Transverse colon (tissue), 4 donors: ENCODE data around the gene P2RY2. TPM values are rescaled to one million over a fixed set of nuclear protein-coding genes. Genes with fewer than 3 reads are reported as not detected.

Source experiments
- DNase-seq: peaks from one replicate; pipeline ENCODE4 v3.0.0-alpha.2; 2019
- H3K27ac ChIP-seq, 4 donors: fragments of 200-600 bp; sonication (generic); 2 replicates each; pipeline ENCODE4 v1.5.1; 2016 to 2018; ENCODE audit warnings: inconsistent platforms in 4 of 4
- H3K27me3 ChIP-seq: fragments of 200-600 bp; sonication (generic); 2 replicates; pipeline ENCODE4 v1.5.1; 2017; ENCODE audit warnings: inconsistent platforms
- H3K36me3 ChIP-seq, 4 donors: fragments of 200-600 bp; sonication (generic); 2 replicates each; pipeline ENCODE4 v1.5.1; 2017 to 2019; ENCODE audit warnings: inconsistent platforms in 4 of 4
- H3K4me1 ChIP-seq, 4 donors: fragments of 200-600 bp; sonication (generic); 2 replicates each; pipeline ENCODE4 v1.5.1; 2017 to 2020; ENCODE audit warnings: inconsistent platforms in 4 of 4
- H3K4me3 ChIP-seq, 4 donors: fragments of 200-600 bp; sonication (generic); 1 replicate in 1 of 4; 2 replicates in 3 of 4; pipeline versions ENCODE4 v1.5.1 to v1.6.1; 2017 to 2019; ENCODE audit warnings: inconsistent platforms in 4 of 4
- H3K9me3 ChIP-seq, 2 donors: fragments of 200-600 bp; sonication (generic); 2 replicates each; pipeline ENCODE4 v1.5.1; 2017 to 2019; ENCODE audit warnings: inconsistent platforms in 2 of 2
- CTCF ChIP-seq, 5 experiments: fragments of 200-600 bp in 3 of 5; fragments of 450-650 bp in 2 of 5; sonication (generic) in 3 of 5; IDR thresholded peaks; 1 replicate in 2 of 5; 2 replicates in 3 of 5; pipeline ENCODE4 v1.5.1; 2016 to 2017; ENCODE audit warnings: antibody characterized with exemption in 5 of 5, inconsistent platforms in 3 of 5, mild to moderate bottlenecking in 2 of 5, moderate library complexity in 1 of 5
- EP300 ChIP-seq: sonication (generic); formaldehyde crosslinking; IDR thresholded peaks from one replicate; pipeline ENCODE4 v1.6.1; 2017; ENCODE audit warnings: antibody characterized with exemption, low read depth
- POLR2A ChIP-seq: fragments of 450-650 bp; IDR thresholded peaks from one replicate; pipeline ENCODE4 v1.6.1; 2016; ENCODE audit warnings: antibody characterized with exemption, mild to moderate bottlenecking, moderate library complexity
- POLR2AphosphoS5 ChIP-seq, 3 donors: sonication (generic); formaldehyde crosslinking; IDR thresholded peaks; one replicate each; pipeline ENCODE4 v1.6.1; 2016; ENCODE audit warnings: antibody characterized with exemption in 3 of 3
- WGBS, 2 donors: methylation state at CpG; one replicate each; pipeline ENCODE4 v1.1.5; 2018; ENCODE audit warnings: low coverage in 1 of 2; 5-methylcytosine and 5-hydroxymethylcytosine counted together
- in situ Hi-C, 4 donors: fragments of 200-750 bp; cut with MboI; loops; one replicate each; pipeline versions ENCODE4 v1.15.0 to v1.15.1; 2017; ENCODE audit warnings: low sequenced_read_pairs in 3 of 4, low pct_ligation_motif_present in 1 of 4, low pct_unique_long_range_greater_than_20kb in 1 of 4
- intact Hi-C: fragments of 100-400 bp; cut with DNase I; formaldehyde crosslinking; loops from one replicate; pipeline ENCODE4 v1.15.1; 2023; ENCODE audit warnings: low total_unique reads
- total RNA-seq, 4 donors: library from RNA; depleted of rRNA; stranded (reverse); fragments of >200 nt; gene quantifications; one replicate each; pipeline ENCODE4 v1.1.0, GENCODE V29; 2016

Gene P2RY2
- total RNA-seq, 4 donors from 2014 or later: 8.6 to 21.4 (median 12.6) TPM

- no peak for DNase-seq
- intact Hi-C loops (no loop called here), in situ Hi-C loops (no loop called here)
- no peak for TF ChIP-seq CTCF (IDR thresholded peaks at IDR 0.05)
- TF ChIP-seq POLR2A: no peak
- no peak for TF ChIP-seq POLR2AphosphoS5 (IDR thresholded peaks at IDR 0.05)
- no peak for TF ChIP-seq EP300
- Histone ChIP-seq H3K9me3 (no peaks in the 10 kb centered on the region), H3K4me1 (peaks cover 0 to 5% (median under 1%) of the 10 kb centered on the region in 4 donors), H3K36me3 (no peaks in the 10 kb centered on the region), H3K4me3 (no peak overlapping the region), H3K27ac (no peak overlapping the region), H3K27me3 (no peaks in the 10 kb centered on the region)
- 100% methylated on average over 4 of the region's 4 CpGs; no CpG with 5 or more reads in 1 of the 2 donors for WGBS, 2 donors
Measured at GRCh38 chr11:73275381-73275750, 57.3 kb downstream of the P2RY2 start.

GRCh38 chr11:73277467-73277866 lies 59.4 kb downstream of the P2RY2 start:
- WGBS, 2 donors: 74 to 80% methylated on average over 3 of the region's 3 CpGs
- no peak overlapping the region for H3K27ac ChIP-seq
- no peak for DNase-seq
- in situ Hi-C loops (no loop called here), intact Hi-C loops (no loop called here)
- H3K4me1 ChIP-seq: no peaks in the 10 kb centered on the region
- TF ChIP-seq CTCF (IDR thresholded peaks at IDR 0.05): no peak
- TF ChIP-seq POLR2AphosphoS5 (IDR thresholded peaks at IDR 0.05): no peak
- no peak for TF ChIP-seq EP300
- no peak for TF ChIP-seq POLR2A
- no peaks in the 10 kb centered on the region for H3K27me3 ChIP-seq
- H3K36me3 ChIP-seq: no peaks in the 10 kb centered on the region
- no peak overlapping the region for H3K4me3 ChIP-seq
- H3K9me3 ChIP-seq: no peaks in the 10 kb centered on the region

- H3K27me3 ChIP-seq: no peaks in the 10 kb centered on the region
- no peaks in the 10 kb centered on the region for H3K36me3 ChIP-seq
- H3K9me3 ChIP-seq: no peaks in the 10 kb centered on the region
- DNase-seq: no peak
- H3K4me3 ChIP-seq: no peak overlapping the region
- in situ Hi-C loops (loop anchor here in 1 of 4 donors (10.0 kb wide), 1 partner anchor 96 kb away; no protein-coding TSS in a partner anchor), intact Hi-C loops (loop anchor here (10.0 kb wide), 1 partner anchor 86 kb away; no protein-coding TSS in a partner anchor)
- no peaks in the 10 kb centered on the region for H3K4me1 ChIP-seq
- 73 to 75% methylated on average over 5 of the region's 5 CpGs for WGBS, 2 donors
- peak overlapping the region in 1 of 4 donors; percentile 11 for H3K27ac ChIP-seq
- TF ChIP-seq POLR2AphosphoS5 (IDR thresholded peaks at IDR 0.05) (no peak), POLR2A (no peak), CTCF (IDR thresholded peaks at IDR 0.05) (no peak), EP300 (no peak)
Measured at GRCh38 chr11:73280626-73281025, 62.5 kb downstream of the P2RY2 start.

- Histone ChIP-seq H3K9me3 (no peaks in the 10 kb centered on the region), H3K27me3 (no peaks in the 10 kb centered on the region), H3K27ac (peak overlapping the region in 3 of 4 donors; percentile 11 to 41 (median 24)), H3K4me1 (no peaks in the 10 kb centered on the region), H3K4me3 (no peak overlapping the region), H3K36me3 (no peaks in the 10 kb centered on the region)
- no peak for DNase-seq
- 97% methylated on average over 3 of the region's 3 CpGs; no CpG with 5 or more reads in 1 of the 2 donors for WGBS, 2 donors
- intact Hi-C loops: loop anchor here (10.0 kb wide), 1 partner anchor 86 kb away; no protein-coding TSS in a partner anchor
- TF ChIP-seq CTCF (IDR thresholded peaks at IDR 0.05): no peak
- no peak for TF ChIP-seq POLR2AphosphoS5 (IDR thresholded peaks at IDR 0.05)
- no peak for TF ChIP-seq EP300
- TF ChIP-seq POLR2A: no peak
- in situ Hi-C loops: loop anchor here in 1 of 4 donors (10.0 kb wide), 1 partner anchor 96 kb away; no protein-coding TSS in a partner anchor
Measured at GRCh38 chr11:73281201-73281741, 63.2 kb downstream of the P2RY2 start.
